Panc1 (cell line): ENCODE measurements around the gene KLHL15. TPM values are rescaled to one million over a fixed set of nuclear protein-coding genes. Genes with fewer than 3 reads are reported as not detected.

ENCODE experiments used
- ATAC-seq: fragments of 200-7000 bp; cut with Tn5 transposase; 2 replicates; pipeline ENCODE4 v1.9.1; 2020; ENCODE audit warnings: mild to moderate bottlenecking, moderate library complexity
- BruUV-seq: library from RNA; stranded (reverse); fragments of 400-500 nt; replicated peaks from 2 replicates; lab custom pipeline; 2021; lab: Mats Ljungman, UMichigan
- CTCF ChIA-PET: fragments of 300-600 bp; sonication (Branson Sonifier 250); formaldehyde crosslinking; loops from one replicate; lab custom pipeline; 2022; ENCODE audit warnings: antibody characterized with exemption; lab: Charles Lee
- POLR2A ChIA-PET: fragments of 300-600 bp; sonication (Branson Sonifier 250); formaldehyde crosslinking; loops from one replicate; lab custom pipeline; 2022; ENCODE audit warnings: antibody characterized with exemption; lab: Charles Lee
- DNase-seq: peaks from one replicate; pipeline ENCODE4 v3.0.0-alpha.2; 2010; ENCODE audit warnings: low read depth, low spot score
- H3K27ac ChIP-seq: 2 replicates; pipeline ENCODE4 v1.5.1; 2011; ENCODE audit warnings: mild to moderate bottlenecking, low read length, inconsistent platforms
- H3K27me3 ChIP-seq: fragments of 200-500 bp; sonication (Bioruptor generic); 2 replicates; pipeline ENCODE4 v1.6.0; 2014; ENCODE audit warnings: low read length, inconsistent platforms; ENCODE audit not compliant: control insufficient read depth, insufficient read depth
- H3K36me3 ChIP-seq: fragments of 200-500 bp; sonication (Bioruptor generic); 2 replicates; pipeline ENCODE4 v1.5.1; 2014; ENCODE audit warnings: inconsistent platforms, mild to moderate bottlenecking, low read length, moderate library complexity; ENCODE audit not compliant: control insufficient read depth, insufficient read depth
- H3K4me1 ChIP-seq: 2 replicates; pipeline ENCODE4 v1.5.1; 2011; ENCODE audit warnings: inconsistent platforms, mild to moderate bottlenecking, low read length, moderate library complexity; ENCODE audit not compliant: control insufficient read depth, insufficient read depth
- H3K4me3 ChIP-seq, 2 experiments: 2 replicates each; pipeline ENCODE4 v1.5.1; 2011 to 2012; ENCODE audit warnings: low read depth in 2 of 2, low read length in 2 of 2, mild to moderate bottlenecking in 2 of 2, inconsistent platforms in 1 of 2, moderate library complexity in 1 of 2
- H3K9me3 ChIP-seq: fragments of 200-500 bp; sonication (Bioruptor generic); 2 replicates; pipeline ENCODE4 v1.5.1; 2014; ENCODE audit warnings: low read depth, mild to moderate bottlenecking, inconsistent platforms, low read length, moderate library complexity; ENCODE audit not compliant: control insufficient read depth, insufficient read depth
- POLR2AphosphoS5 ChIP-seq: IDR thresholded peaks from 2 replicates; pipeline ENCODE4 v1.6.1; 2012; ENCODE audit warnings: mild to moderate bottlenecking, low read depth, low read length, moderate library complexity
- SIN3A ChIP-seq: IDR thresholded peaks from 2 replicates; pipeline ENCODE4 v1.6.1; 2012; ENCODE audit warnings: low read depth, mild to moderate bottlenecking, low read length, moderate library complexity, borderline replicate concordance; ENCODE audit not compliant: insufficient read depth
- TCF7L2 ChIP-seq: IDR thresholded peaks from 2 replicates; pipeline ENCODE4 v1.6.1; 2011; ENCODE audit warnings: mild to moderate bottlenecking, low read depth, low read length, inconsistent platforms
- in situ Hi-C: cut with HindIII; loops from 2 replicates; pipeline ENCODE4 v1.10.0; 2016; ENCODE audit warnings: low sequenced_read_pairs, low pct_unique_long_range_greater_than_20kb
- intact Hi-C: fragments of 100-400 bp; cut with micrococcal nuclease; formaldehyde crosslinking; loops from one replicate; pipeline ENCODE4 v1.10.0; 2022; ENCODE audit not compliant: unreplicated experiment
- total RNA-seq: library from RNA; stranded (reverse); gene quantifications from one replicate; pipeline ENCODE4 v1.2.1, GENCODE V29; 2021; ENCODE audit not compliant: unreplicated experiment
- TF ChIP-seq, protein P1 (sequence below): fragments of 450-650 bp; IDR thresholded peaks from 2 replicates; pipeline ENCODE4 v1.5.1; 2017; ENCODE audit warnings: mild to moderate bottlenecking
- TF ChIP-seq, protein P2 (sequence below), 2 experiments: IDR thresholded peaks; 2 replicates each; pipeline ENCODE4 v1.6.1; 2011 to 2012; ENCODE audit warnings: low read depth in 2 of 2, control low read depth in 1 of 2, low read length in 1 of 2, mild to moderate bottlenecking in 1 of 2, moderate library complexity in 1 of 2; ENCODE audit not compliant: insufficient read depth in 1 of 2

Gene KLHL15
- total RNA-seq, 1 experiment from 2014 or later = 9.6 TPM

DNA sequence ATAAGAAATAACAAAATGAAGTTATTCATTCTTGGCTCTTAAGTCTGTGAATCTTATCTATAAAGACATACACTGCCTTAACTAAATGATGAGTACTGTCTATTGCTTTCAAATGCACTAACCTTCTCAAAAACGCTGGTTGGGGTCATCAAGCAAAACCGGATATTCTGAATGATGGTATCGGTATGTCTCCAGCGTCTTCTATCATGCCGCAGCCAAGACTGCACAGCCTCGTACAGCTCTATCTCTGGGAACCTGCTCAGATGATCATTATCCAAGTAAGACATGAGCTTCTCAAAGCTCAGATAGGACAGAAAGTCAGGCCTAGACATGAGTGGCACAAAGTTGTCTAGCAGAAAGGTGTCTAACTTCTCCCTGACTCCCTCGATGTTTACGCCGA is 21.1 kb downstream of the KLHL15 start:
- H3K4me3 ChIP-seq = no peak overlapping the region
- H3K27ac ChIP-seq = no peak overlapping the region
- DNase-seq (no peak), ATAC-seq (no peak)
- H3K9me3 ChIP-seq = no peaks in the 10 kb centered on the region
- TSS peak; percentile 15 for BruUV-seq
- no peaks in the 10 kb centered on the region for H3K27me3 ChIP-seq
- TF ChIP-seq POLR2AphosphoS5 = no peak
- TF ChIP-seq TCF7L2 = no peak
- no peak for TF ChIP-seq SIN3A
- TF ChIP-seq, protein P1, sequence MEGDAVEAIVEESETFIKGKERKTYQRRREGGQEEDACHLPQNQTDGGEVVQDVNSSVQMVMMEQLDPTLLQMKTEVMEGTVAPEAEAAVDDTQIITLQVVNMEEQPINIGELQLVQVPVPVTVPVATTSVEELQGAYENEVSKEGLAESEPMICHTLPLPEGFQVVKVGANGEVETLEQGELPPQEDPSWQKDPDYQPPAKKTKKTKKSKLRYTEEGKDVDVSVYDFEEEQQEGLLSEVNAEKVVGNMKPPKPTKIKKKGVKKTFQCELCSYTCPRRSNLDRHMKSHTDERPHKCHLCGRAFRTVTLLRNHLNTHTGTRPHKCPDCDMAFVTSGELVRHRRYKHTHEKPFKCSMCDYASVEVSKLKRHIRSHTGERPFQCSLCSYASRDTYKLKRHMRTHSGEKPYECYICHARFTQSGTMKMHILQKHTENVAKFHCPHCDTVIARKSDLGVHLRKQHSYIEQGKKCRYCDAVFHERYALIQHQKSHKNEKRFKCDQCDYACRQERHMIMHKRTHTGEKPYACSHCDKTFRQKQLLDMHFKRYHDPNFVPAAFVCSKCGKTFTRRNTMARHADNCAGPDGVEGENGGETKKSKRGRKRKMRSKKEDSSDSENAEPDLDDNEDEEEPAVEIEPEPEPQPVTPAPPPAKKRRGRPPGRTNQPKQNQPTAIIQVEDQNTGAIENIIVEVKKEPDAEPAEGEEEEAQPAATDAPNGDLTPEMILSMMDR = no peak
- TF ChIP-seq, protein P2, sequence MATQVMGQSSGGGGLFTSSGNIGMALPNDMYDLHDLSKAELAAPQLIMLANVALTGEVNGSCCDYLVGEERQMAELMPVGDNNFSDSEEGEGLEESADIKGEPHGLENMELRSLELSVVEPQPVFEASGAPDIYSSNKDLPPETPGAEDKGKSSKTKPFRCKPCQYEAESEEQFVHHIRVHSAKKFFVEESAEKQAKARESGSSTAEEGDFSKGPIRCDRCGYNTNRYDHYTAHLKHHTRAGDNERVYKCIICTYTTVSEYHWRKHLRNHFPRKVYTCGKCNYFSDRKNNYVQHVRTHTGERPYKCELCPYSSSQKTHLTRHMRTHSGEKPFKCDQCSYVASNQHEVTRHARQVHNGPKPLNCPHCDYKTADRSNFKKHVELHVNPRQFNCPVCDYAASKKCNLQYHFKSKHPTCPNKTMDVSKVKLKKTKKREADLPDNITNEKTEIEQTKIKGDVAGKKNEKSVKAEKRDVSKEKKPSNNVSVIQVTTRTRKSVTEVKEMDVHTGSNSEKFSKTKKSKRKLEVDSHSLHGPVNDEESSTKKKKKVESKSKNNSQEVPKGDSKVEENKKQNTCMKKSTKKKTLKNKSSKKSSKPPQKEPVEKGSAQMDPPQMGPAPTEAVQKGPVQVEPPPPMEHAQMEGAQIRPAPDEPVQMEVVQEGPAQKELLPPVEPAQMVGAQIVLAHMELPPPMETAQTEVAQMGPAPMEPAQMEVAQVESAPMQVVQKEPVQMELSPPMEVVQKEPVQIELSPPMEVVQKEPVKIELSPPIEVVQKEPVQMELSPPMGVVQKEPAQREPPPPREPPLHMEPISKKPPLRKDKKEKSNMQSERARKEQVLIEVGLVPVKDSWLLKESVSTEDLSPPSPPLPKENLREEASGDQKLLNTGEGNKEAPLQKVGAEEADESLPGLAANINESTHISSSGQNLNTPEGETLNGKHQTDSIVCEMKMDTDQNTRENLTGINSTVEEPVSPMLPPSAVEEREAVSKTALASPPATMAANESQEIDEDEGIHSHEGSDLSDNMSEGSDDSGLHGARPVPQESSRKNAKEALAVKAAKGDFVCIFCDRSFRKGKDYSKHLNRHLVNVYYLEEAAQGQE (IDR thresholded peaks at IDR 0.05; ENCODE audit: insufficient read depth in 1 of 2, low read depth in 2 of 2, low read length in 1 of 2) = no peak
- CTCF ChIA-PET = no interaction called here
- POLR2A ChIA-PET = interaction anchor here (0.5 kb wide), 1 partner anchor 10 kb away, joined by 6 read pairs; no protein-coding TSS in a partner anchor
- in situ Hi-C loops = no loop called here
- H3K4me1 ChIP-seq = no peaks in the 10 kb centered on the region
- intact Hi-C loops = no loop called here
- H3K36me3 ChIP-seq = peaks cover 3% of the 10 kb centered on the region; the same call in 1 of the 2 replicates

DNA sequence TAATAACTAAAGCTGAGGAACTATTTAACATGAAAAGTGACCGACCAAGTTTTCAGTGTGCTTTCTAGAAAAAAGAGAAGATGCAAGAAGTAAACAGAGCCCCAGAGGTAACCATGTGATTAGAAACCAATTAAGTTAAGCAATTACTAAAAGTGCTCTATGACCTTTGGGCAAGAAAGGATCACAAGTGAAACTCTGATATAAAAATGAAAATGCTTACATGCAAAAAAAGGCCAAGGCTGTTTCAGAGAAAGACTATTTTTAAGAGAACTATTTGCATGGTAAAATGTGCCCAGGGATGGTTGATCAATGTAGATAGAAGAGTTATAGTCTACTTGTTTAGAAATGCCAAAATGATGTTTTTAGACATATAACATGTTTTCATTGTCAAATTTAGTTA is 22.0 kb downstream of the KLHL15 start:
- in situ Hi-C loops = no loop called here
- TF ChIP-seq POLR2AphosphoS5 = no peak
- TF ChIP-seq, protein P2 (IDR thresholded peaks at IDR 0.05; ENCODE audit: insufficient read depth in 1 of 2, low read depth in 2 of 2, low read length in 1 of 2) = no peak
- H3K4me1 ChIP-seq = no peaks in the 10 kb centered on the region
- peaks cover 3% of the 10 kb centered on the region; the same call in 1 of the 2 replicates for H3K36me3 ChIP-seq
- no peak overlapping the region for H3K27ac ChIP-seq
- H3K9me3 ChIP-seq = no peaks in the 10 kb centered on the region
- intact Hi-C loops = no loop called here
- no peak for ATAC-seq
- DNase-seq = no peak
- POLR2A ChIA-PET = no interaction called here
- CTCF ChIA-PET = no interaction called here
- no peaks in the 10 kb centered on the region for H3K27me3 ChIP-seq
- H3K4me3 ChIP-seq = no peak overlapping the region
- BruUV-seq = no TSS peak
